GM21367 (cell line): ENCODE data around the gene SPINK14.

Experiments
- ATAC-seq: cut with Tn5 transposase; IDR thresholded peaks from one replicate; pipeline ENCODE4 v1.9.1; 2021; ENCODE audit not compliant: unreplicated experiment

Gene SPINK14

GRCh38 chr5:148193202-148193601, 24.9 kb downstream of the SPINK14 start:
- no peak for ATAC-seq

- ATAC-seq = no peak
Measured at GRCh38 chr5:148201151-148201550, 32.8 kb downstream of the SPINK14 start.

- ATAC-seq = no peak
Measured at GRCh38 chr5:148202531-148203203, 34.3 kb downstream of the SPINK14 start, which contains the start of gene SPINK6. TSS of gene SPINK6 (plus strand) at chr5:148203042. CDS start at chr5:148203097, 55 bp downstream.

- no peak for ATAC-seq
Measured at GRCh38 chr5:148205044-148205806, 36.9 kb downstream of the SPINK14 start.

GRCh38 chr5:148205865-148206264, 37.5 kb downstream of the SPINK14 start:
- no peak for ATAC-seq

- ATAC-seq = no peak
Measured at GRCh38 chr5:148206620-148207019, 38.3 kb downstream of the SPINK14 start.

- ATAC-seq = no peak
Measured at GRCh38 chr5:148208226-148208625, 39.9 kb downstream of the SPINK14 start.

GRCh38 chr5:148209151-148209770, 40.9 kb downstream of the SPINK14 start:
- ATAC-seq = no peak

GRCh38 chr5:148214665-148215185, 46.4 kb downstream of the SPINK14 start:
- no peak for ATAC-seq

- ATAC-seq = no peak
Measured at GRCh38 chr5:148221508-148221907, 53.2 kb downstream of the SPINK14 start.

GRCh38 chr5:148224117-148224742, 55.9 kb downstream of the SPINK14 start:
- no peak for ATAC-seq
